Pancreas (tissue), 10 donors: ENCODE data around the gene GDAP2. TPM values are rescaled to one million over a fixed set of nuclear protein-coding genes. Genes with fewer than 3 reads are reported as not detected.
A peak's percentile ranks its signal among the peaks of the same experiment; 100 is the strongest.

Source experiments
- ATAC-seq, 4 donors: fragments of 200-7000 bp; cut with Tn5 transposase; one replicate each; pipeline versions ENCODE4 v1.8.0 to v1.9.1; 2020; ENCODE audit warnings: mild to moderate bottlenecking in 4 of 4, moderate library complexity in 4 of 4
- DNase-seq, 6 donors: peaks; one replicate each; pipeline ENCODE4 v3.0.0-alpha.2; 2020
- FAIRE-seq: peaks from 2 replicates; lab custom pipeline; 2012; peaks lifted over from hg19 to GRCh38; lab: Jason Lieb, UNC
- H3K27ac ChIP-seq, 4 donors: fragments of 200-600 bp; sonication (generic); 1 replicate in 3 of 4; 2 replicates in 1 of 4; pipeline versions ENCODE4 v1.5.0 to v1.8.0; 2020
- H3K27me3 ChIP-seq, 4 donors: fragments of 200-600 bp; one replicate each; pipeline ENCODE4 v1.8.0; 2021
- H3K36me3 ChIP-seq, 3 donors: fragments of 200-600 bp; sonication (generic) in 1 of 3; one replicate each; pipeline versions ENCODE4 v1.5.0 to v1.8.0; 2020 to 2021
- H3K4me1 ChIP-seq, 3 donors: fragments of 200-600 bp; one replicate each; pipeline ENCODE4 v1.8.0; 2021
- H3K4me3 ChIP-seq, 4 donors: fragments of 200-600 bp; sonication (generic) in 2 of 4; one replicate each; pipeline versions ENCODE4 v1.5.0 to v1.8.0; 2020 to 2021
- H3K9me3 ChIP-seq, 4 donors: fragments of 200-600 bp; one replicate each; pipeline ENCODE4 v1.8.0; 2021
- CTCF ChIP-seq, 4 donors: fragments of 200-600 bp; sonication (generic) in 3 of 4; IDR thresholded peaks; one replicate each; pipeline versions ENCODE4 v1.5.0 to v1.8.0; 2021; ENCODE audit warnings: antibody characterized with exemption in 4 of 4
- WGBS, 2 donors: extraction: QIAGEN DNeasy Blood & Tissue Kit; methylation state at CpG; one replicate each; pipeline ENCODE4 v1.1.7; 2013; 5-methylcytosine and 5-hydroxymethylcytosine counted together
- intact Hi-C, 3 donors: fragments of 100-400 bp; cut with DNase I; formaldehyde crosslinking; loops; one replicate each; pipeline versions ENCODE4 v1.11.1 to v1.14.2; 2022
- polyA plus RNA-seq, 2 donors: library from polyadenylated mRNA; stranded (reverse); fragments of 200-250 nt; gene quantifications; one replicate each; pipeline ENCODE4 v1.2.3, GENCODE V29; 2013
- total RNA-seq, 6 donors: library from RNA; stranded (reverse); fragmentation: NEBNext Ultra II Directional in 4 of 6; extraction: Animal tissue kit (Norgen Biotek cat#: 25700) in 4 of 6; gene quantifications; one replicate each; pipeline versions ENCODE4 v1.2.1 to v1.2.4, GENCODE V29; 2021 to 2023
- donor health status: healthy with polysubstance abuse.
- donor health status: DM: no; HTN: no; CAD: no; lungs with moderate emphysema.
- donor health status: DM: no; HTN: no; CAD: no.
- donor health status: control.
- donor health status: control.
- donor health status: Bipolar disorder and iron deficiency.
- donor health status: DM: yes; HTN: yes; CAD: no.
- donor health status: DM: no; HTN: no; CAD: no.
- donor health status: DM: no; HTN: no; CAD: no.
- donor health status: DM: yes; HTN: yes; CAD: no.

The GDAP2 gene
- total and polyA plus RNA-seq, 8 donors: 2.0 to 24.1 (median 14.7) TPM

- TF ChIP-seq CTCF (IDR thresholded peaks at IDR 0.05): no peak
These were observed 12.9 kb upstream of the GDAP2 start for GRCh38 chr1:117942293-117942692.

GRCh38 chr1:117933769-117934168 is 4.3 kb upstream of the GDAP2 start:
- peaks cover 0 to 15% (median 8%) of the 10 kb centered on the region in 3 donors for H3K36me3 ChIP-seq
- no peak for ATAC-seq
- DNase-seq: no peak

More at GRCh38 chr1:117942293-117942692, 12.9 kb upstream of the GDAP2 start:
- H3K4me3 ChIP-seq: no peak overlapping the region
- H3K9me3 ChIP-seq: no peaks in the 10 kb centered on the region
- no peak for FAIRE-seq
- H3K27ac ChIP-seq: no peak overlapping the region
- no peak for DNase-seq
- no peaks in the 10 kb centered on the region for H3K4me1 ChIP-seq
- no peak for ATAC-seq
- WGBS, 2 donors: 96% methylated on average over 2 of the region's 2 CpGs
- intact Hi-C loops: no loop called here
- H3K27me3 ChIP-seq: no peaks in the 10 kb centered on the region
- H3K36me3 ChIP-seq: peaks cover 3 to 75% (median 57%) of the 10 kb centered on the region in 3 donors

GRCh38 chr1:117932576-117932975 is 3.2 kb upstream of the GDAP2 start:
- FAIRE-seq (no peak), DNase-seq (peak in 1 of 6 donors; percentile 13), ATAC-seq (no peak)
- intact Hi-C loops: no loop called here
- peaks cover 23 to 31% (median 29%) of the 10 kb centered on the region in 3 donors for H3K4me1 ChIP-seq
- H3K9me3 ChIP-seq: no peaks in the 10 kb centered on the region
- no peak for TF ChIP-seq CTCF (IDR thresholded peaks at IDR 0.05)
- peaks cover 0 to 11% (median 3%) of the 10 kb centered on the region in 3 donors for H3K36me3 ChIP-seq
- 58 to 65% methylated on average over 4 of the region's 4 CpGs for WGBS, 2 donors
- no peaks in the 10 kb centered on the region for H3K27me3 ChIP-seq
- H3K27ac ChIP-seq: no peak overlapping the region
- H3K4me3 ChIP-seq: no peak overlapping the region

More at GRCh38 chr1:117933769-117934168, 4.3 kb upstream of the GDAP2 start:
- intact Hi-C loops: no loop called here
- TF ChIP-seq CTCF (IDR thresholded peaks at IDR 0.05): no peak
- H3K27ac ChIP-seq: no peak overlapping the region
- no peak overlapping the region for H3K4me3 ChIP-seq
- no peaks in the 10 kb centered on the region for H3K9me3 ChIP-seq
- H3K4me1 ChIP-seq: peaks cover 14 to 20% (median 20%) of the 10 kb centered on the region in 3 donors
- H3K27me3 ChIP-seq: no peaks in the 10 kb centered on the region
- FAIRE-seq: no peak
- WGBS, 2 donors: 78 to 83% methylated on average over 2 of the region's 2 CpGs

- no peak for DNase-seq
These were observed 1.1 kb upstream of the GDAP2 start for GRCh38 chr1:117930484-117930883.

More at GRCh38 chr1:117930484-117930883, 1.1 kb upstream of the GDAP2 start:
- peaks cover 0 to 11% (median 3%) of the 10 kb centered on the region in 3 donors for H3K36me3 ChIP-seq
- intact Hi-C loops: no loop called here
- peaks cover 30 to 34% (median 32%) of the 10 kb centered on the region in 3 donors for H3K4me1 ChIP-seq
- TF ChIP-seq CTCF (IDR thresholded peaks at IDR 0.05): no peak
- peak overlapping the region in 2 of 4 donors; percentile 81 to 90 for H3K27ac ChIP-seq
- ATAC-seq (peak in 1 of 4 donors; percentile 9), FAIRE-seq (no peak)
- 1 to 2% methylated on average over 6 of the region's 6 CpGs for WGBS, 2 donors
- no peaks in the 10 kb centered on the region for H3K9me3 ChIP-seq
- H3K27me3 ChIP-seq: no peaks in the 10 kb centered on the region
- H3K4me3 ChIP-seq: peak overlapping the region; percentile 87 to 96 (median 90)
